K562 (cell line): ENCODE data around the gene SLC39A7. TPM values are rescaled to one million over a fixed set of nuclear protein-coding genes. Genes with fewer than 3 reads are reported as not detected.

Experiments
- CEBPB ChIP-seq: fragments of 450-650 bp; IDR thresholded peaks from 2 replicates; pipeline ENCODE4 v1.6.1; 2016; ENCODE audit warnings: missing genetic modification characterization, missing compliant biosample characterization
- FOXK1 ChIP-seq: sonication (generic); formaldehyde crosslinking; IDR thresholded peaks from 2 replicates; pipeline ENCODE4 v1.8.0; 2022; ENCODE audit warnings: missing genetic modification reagents, mild to moderate bottlenecking, borderline replicate concordance
- FOXK2 ChIP-seq, 2 experiments: fragments of 450-650 bp; IDR thresholded peaks in 1 of 2; conservative IDR thresholded peaks in 1 of 2; 2 replicates each; pipeline ENCODE4 v1.6.1; 2016; ENCODE audit warnings: low read depth in 2 of 2, mild to moderate bottlenecking in 1 of 2
- HIVEP1 ChIP-seq: fragments of 250-450 bp; sonication (Bioruptor Pico); IDR thresholded peaks from 2 replicates; pipeline ENCODE4 v1.4.0; 2020; ENCODE audit warnings: mild to moderate bottlenecking
- KAT7 ChIP-seq: sonication (generic); formaldehyde crosslinking; IDR thresholded peaks from 2 replicates; pipeline ENCODE4 v1.8.0; 2022; ENCODE audit warnings: missing genetic modification reagents, mild to moderate bottlenecking, borderline replicate concordance
- MTF1 ChIP-seq: fragments of 250-450 bp; sonication (Bioruptor Pico); IDR thresholded peaks from 2 replicates; pipeline ENCODE4 v1.9.0; 2021; ENCODE audit warnings: moderate library complexity, mild to moderate bottlenecking, inconsistent platforms, borderline replicate concordance
- OTX1 ChIP-seq: fragments of 450-650 bp; formaldehyde crosslinking; IDR thresholded peaks from 2 replicates; pipeline ENCODE4 v1.4.0; 2022; ENCODE audit warnings: mild to moderate bottlenecking
- XRCC5 ChIP-seq: fragments of 200-400 bp; formaldehyde crosslinking; IDR thresholded peaks from 2 replicates; pipeline ENCODE4 v1.6.1; 2017; ENCODE audit warnings: low read depth, mild to moderate bottlenecking, low read length
- ZNF263 ChIP-seq: sonication (generic); formaldehyde crosslinking; IDR thresholded peaks from 2 replicates; pipeline ENCODE4 v1.8.0; 2022; ENCODE audit warnings: mild to moderate bottlenecking, missing genetic modification reagents, borderline replicate concordance
- polyA plus RNA-seq, 8 experiments: library from polyadenylated mRNA; depleted of rRNA in 4 of 8; stranded (reverse) in 5 of 8; unstranded in 3 of 8; fragments of >200 nt; fragmentation: Nextera tagmentation in 2 of 8; fragmentation: Illumina TruSeq in 1 of 8; extraction: Ambion mirVana in 2 of 8; extraction: Trizol in 1 of 8; gene quantifications; 2 replicates each; pipeline versions ENCODE4 v1.2.1 to v1.2.3, GENCODE V29; 2011 to 2014; ENCODE audit warnings: inconsistent platforms in 1 of 8, missing spikeins in 1 of 8
- total RNA-seq, 7 experiments: library from RNA; depleted of rRNA in 6 of 7; stranded (reverse); fragments of >200 nt in 6 of 7; fragmentation: Illumina TruSeq in 2 of 7; extraction: Trizol in 2 of 7; gene quantifications; 2 replicates each; pipeline versions ENCODE4 v1.2.1 to v1.2.3, GENCODE V29; 2011 to 2021; ENCODE audit warnings: low replicate concordance in 1 of 7
- TF ChIP-seq, protein P1 (sequence below): IDR thresholded peaks from 2 replicates; pipeline ENCODE4 v1.6.1; 2011; ENCODE audit not compliant: insufficient read length; ENCODE audit errors: extremely low read depth
- TF ChIP-seq, protein P2 (sequence below): sonication (generic); formaldehyde crosslinking; IDR thresholded peaks from 2 replicates; pipeline ENCODE4 v1.9.0; 2022; ENCODE audit warnings: mild to moderate bottlenecking, missing genetic modification reagents
- TF ChIP-seq, protein P3 (sequence below), 2 experiments: IDR thresholded peaks; 2 replicates each; pipeline ENCODE4 v1.6.1; 2011; ENCODE audit warnings: borderline replicate concordance in 1 of 2, control low read depth in 1 of 2, low read depth in 1 of 2, low read length in 1 of 2, mild to moderate bottlenecking in 1 of 2, mixed read lengths in 1 of 2, moderate library complexity in 1 of 2; ENCODE audit not compliant: insufficient read depth in 1 of 2, insufficient read length in 1 of 2, poor library complexity in 1 of 2, severe bottlenecking in 1 of 2; ENCODE audit errors: extremely low read depth in 1 of 2
- TF ChIP-seq, protein P4 (sequence below): sonication (generic); formaldehyde crosslinking; IDR thresholded peaks from 2 replicates; pipeline ENCODE4 v1.8.1; 2023; ENCODE audit warnings: mild to moderate bottlenecking, missing genetic modification reagents

SLC39A7 gene
- total and polyA plus RNA-seq, 9 of the 15 experiments (the other 6 are each of a cell fraction or from before 2014, with no cell fraction given), result 21.7 to 169 (median 121) TPM

DNA sequence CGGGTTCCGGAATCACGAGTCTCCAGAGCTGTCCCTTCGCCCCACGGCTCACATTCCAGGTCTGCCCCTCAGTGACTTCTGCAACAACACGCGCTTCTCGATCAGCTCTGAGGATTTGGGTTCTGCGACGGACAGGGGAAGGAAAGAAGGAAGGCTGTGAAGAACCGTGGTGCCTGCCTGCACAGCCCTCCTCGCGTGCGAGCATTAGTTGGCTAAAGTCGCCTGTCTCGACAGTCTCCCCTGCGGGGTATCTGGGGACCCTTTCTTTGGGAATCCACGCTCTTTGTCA lies 47.9 kb downstream of the SLC39A7 start (continued):
- 0 out of 2 replicates have a peak, but pooled peaks have one; percentile 10 for TF ChIP-seq OTX1 (CRISPR knock-in tag)
- peak; percentile 48; the same call in 1 of the 2 replicates for TF ChIP-seq ZNF263 (CRISPR knock-in tag)
- TF ChIP-seq, protein P1, sequence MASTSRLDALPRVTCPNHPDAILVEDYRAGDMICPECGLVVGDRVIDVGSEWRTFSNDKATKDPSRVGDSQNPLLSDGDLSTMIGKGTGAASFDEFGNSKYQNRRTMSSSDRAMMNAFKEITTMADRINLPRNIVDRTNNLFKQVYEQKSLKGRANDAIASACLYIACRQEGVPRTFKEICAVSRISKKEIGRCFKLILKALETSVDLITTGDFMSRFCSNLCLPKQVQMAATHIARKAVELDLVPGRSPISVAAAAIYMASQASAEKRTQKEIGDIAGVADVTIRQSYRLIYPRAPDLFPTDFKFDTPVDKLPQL, result no peak
- peak; percentile 77; the same call in 1 of the 2 replicates for TF ChIP-seq XRCC5
- TF ChIP-seq, protein P2, sequence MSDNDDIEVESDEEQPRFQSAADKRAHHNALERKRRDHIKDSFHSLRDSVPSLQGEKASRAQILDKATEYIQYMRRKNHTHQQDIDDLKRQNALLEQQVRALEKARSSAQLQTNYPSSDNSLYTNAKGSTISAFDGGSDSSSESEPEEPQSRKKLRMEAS (CRISPR knock-in tag), result peak; percentile 45; the same call in 1 of the 2 replicates
- peak in 1 of 2 experiments; percentile 7; a peak in 1 of 4 replicates for TF ChIP-seq FOXK2 (conservative IDR thresholded peaks at IDR 0.05 in 1 of 2, IDR thresholded peaks at IDR 0.05 in 1 of 2; ENCODE audit: low read depth in 2 of 2)
- TF ChIP-seq, protein P3, sequence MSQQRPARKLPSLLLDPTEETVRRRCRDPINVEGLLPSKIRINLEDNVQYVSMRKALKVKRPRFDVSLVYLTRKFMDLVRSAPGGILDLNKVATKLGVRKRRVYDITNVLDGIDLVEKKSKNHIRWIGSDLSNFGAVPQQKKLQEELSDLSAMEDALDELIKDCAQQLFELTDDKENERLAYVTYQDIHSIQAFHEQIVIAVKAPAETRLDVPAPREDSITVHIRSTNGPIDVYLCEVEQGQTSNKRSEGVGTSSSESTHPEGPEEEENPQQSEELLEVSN (IDR thresholded peaks at IDR 0.05; ENCODE audit: borderline replicate concordance in 1 of 2, extremely low read depth in 1 of 2, insufficient read depth in 1 of 2, insufficient read length in 1 of 2, low read depth in 1 of 2, low read length in 1 of 2, poor library complexity in 1 of 2, severe bottlenecking in 1 of 2), result peak in 1 of 2 experiments; percentile 41
- peak; percentile 74; the same call in 1 of the 2 replicates for TF ChIP-seq KAT7
- TF ChIP-seq, protein P4, sequence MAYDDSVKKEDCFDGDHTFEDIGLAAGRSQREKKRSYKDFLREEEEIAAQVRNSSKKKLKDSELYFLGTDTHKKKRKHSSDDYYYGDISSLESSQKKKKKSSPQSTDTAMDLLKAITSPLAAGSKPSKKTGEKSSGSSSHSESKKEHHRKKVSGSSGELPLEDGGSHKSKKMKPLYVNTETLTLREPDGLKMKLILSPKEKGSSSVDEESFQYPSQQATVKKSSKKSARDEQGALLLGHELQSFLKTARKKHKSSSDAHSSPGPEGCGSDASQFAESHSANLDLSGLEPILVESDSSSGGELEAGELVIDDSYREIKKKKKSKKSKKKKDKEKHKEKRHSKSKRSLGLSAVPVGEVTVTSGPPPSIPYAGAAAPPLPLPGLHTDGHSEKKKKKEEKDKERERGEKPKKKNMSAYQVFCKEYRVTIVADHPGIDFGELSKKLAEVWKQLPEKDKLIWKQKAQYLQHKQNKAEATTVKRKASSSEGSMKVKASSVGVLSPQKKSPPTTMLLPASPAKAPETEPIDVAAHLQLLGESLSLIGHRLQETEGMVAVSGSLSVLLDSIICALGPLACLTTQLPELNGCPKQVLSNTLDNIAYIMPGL, result 0 out of 2 replicates have a peak, but pooled peaks have one; percentile 25
- no peak for TF ChIP-seq CEBPB (tag)
- peak; percentile 75; the same call in 1 of the 2 replicates for TF ChIP-seq FOXK1 (CRISPR knock-in tag)
- no peak for TF ChIP-seq MTF1 (CRISPR knock-in tag)
- TF ChIP-seq HIVEP1 (CRISPR knock-in tag), result no peak
